ENCODE results near the gene CSNK1G1.

Gene CSNK1G1

GRCh38 chr15:64205202-64205601, 150.8 kb downstream of the CSNK1G1 start:
- no peak for DNase-seq (ENCODE audit: low read depth)
- no peak overlapping the region for H3K4me3 ChIP-seq (ENCODE audit: low read depth, low read length)
- TF ChIP-seq, protein P1, sequence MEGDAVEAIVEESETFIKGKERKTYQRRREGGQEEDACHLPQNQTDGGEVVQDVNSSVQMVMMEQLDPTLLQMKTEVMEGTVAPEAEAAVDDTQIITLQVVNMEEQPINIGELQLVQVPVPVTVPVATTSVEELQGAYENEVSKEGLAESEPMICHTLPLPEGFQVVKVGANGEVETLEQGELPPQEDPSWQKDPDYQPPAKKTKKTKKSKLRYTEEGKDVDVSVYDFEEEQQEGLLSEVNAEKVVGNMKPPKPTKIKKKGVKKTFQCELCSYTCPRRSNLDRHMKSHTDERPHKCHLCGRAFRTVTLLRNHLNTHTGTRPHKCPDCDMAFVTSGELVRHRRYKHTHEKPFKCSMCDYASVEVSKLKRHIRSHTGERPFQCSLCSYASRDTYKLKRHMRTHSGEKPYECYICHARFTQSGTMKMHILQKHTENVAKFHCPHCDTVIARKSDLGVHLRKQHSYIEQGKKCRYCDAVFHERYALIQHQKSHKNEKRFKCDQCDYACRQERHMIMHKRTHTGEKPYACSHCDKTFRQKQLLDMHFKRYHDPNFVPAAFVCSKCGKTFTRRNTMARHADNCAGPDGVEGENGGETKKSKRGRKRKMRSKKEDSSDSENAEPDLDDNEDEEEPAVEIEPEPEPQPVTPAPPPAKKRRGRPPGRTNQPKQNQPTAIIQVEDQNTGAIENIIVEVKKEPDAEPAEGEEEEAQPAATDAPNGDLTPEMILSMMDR (IDR thresholded peaks at IDR 0.05; ENCODE audit: insufficient read depth, low read depth, low read length, missing control alignments), result no peak

DNA sequence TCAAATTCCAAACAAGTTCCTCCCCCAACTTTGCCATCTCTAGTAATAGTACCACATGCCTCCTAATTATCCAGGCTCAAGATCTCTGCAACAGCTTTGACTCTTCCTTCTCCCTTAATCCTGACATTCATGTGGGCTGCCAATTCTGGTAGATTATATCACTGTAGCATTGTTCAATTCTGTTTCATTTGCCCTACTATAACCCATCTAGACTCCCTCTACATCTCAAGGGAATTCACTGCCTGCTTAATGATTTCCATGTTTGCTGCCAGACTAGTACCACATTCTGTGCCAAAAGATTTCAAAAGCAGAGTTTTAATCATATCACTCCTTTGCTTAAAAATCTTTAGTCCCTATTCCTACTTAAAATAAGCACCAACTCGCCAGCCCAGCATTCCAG, 158.5 kb downstream of the CSNK1G1 start:
- no peak for DNase-seq (ENCODE audit: low read depth)
- no peak overlapping the region for H3K4me3 ChIP-seq (ENCODE audit: low read depth, low read length)
- TF ChIP-seq, protein P1 (IDR thresholded peaks at IDR 0.05; ENCODE audit: insufficient read depth, low read depth, low read length, missing control alignments), result no peak

- DNase-seq (ENCODE audit: low read depth), result no peak
- no peak overlapping the region for H3K4me3 ChIP-seq (ENCODE audit: low read depth, low read length)
- TF ChIP-seq, protein P1 (IDR thresholded peaks at IDR 0.05; ENCODE audit: insufficient read depth, low read depth, low read length, missing control alignments), result no peak
These were observed 162.0 kb downstream of the CSNK1G1 start for GRCh38 chr15:64193971-64194370.

GRCh38 chr15:64191971-64192830, 163.8 kb downstream of the CSNK1G1 start:
- TF ChIP-seq, protein P1 (IDR thresholded peaks at IDR 0.05; ENCODE audit: insufficient read depth, low read depth, low read length, missing control alignments), result no peak
- H3K4me3 ChIP-seq (ENCODE audit: low read depth, low read length), result no peak overlapping the region
- DNase-seq (ENCODE audit: low read depth), result no peak

- H3K4me3 ChIP-seq (ENCODE audit: low read depth, low read length), result no peak overlapping the region
- TF ChIP-seq, protein P1 (IDR thresholded peaks at IDR 0.05; ENCODE audit: insufficient read depth, low read depth, low read length, missing control alignments), result no peak
- DNase-seq (ENCODE audit: low read depth), result no peak
These were observed 168.4 kb downstream of the CSNK1G1 start for GRCh38 chr15:64187396-64188191.

DNA sequence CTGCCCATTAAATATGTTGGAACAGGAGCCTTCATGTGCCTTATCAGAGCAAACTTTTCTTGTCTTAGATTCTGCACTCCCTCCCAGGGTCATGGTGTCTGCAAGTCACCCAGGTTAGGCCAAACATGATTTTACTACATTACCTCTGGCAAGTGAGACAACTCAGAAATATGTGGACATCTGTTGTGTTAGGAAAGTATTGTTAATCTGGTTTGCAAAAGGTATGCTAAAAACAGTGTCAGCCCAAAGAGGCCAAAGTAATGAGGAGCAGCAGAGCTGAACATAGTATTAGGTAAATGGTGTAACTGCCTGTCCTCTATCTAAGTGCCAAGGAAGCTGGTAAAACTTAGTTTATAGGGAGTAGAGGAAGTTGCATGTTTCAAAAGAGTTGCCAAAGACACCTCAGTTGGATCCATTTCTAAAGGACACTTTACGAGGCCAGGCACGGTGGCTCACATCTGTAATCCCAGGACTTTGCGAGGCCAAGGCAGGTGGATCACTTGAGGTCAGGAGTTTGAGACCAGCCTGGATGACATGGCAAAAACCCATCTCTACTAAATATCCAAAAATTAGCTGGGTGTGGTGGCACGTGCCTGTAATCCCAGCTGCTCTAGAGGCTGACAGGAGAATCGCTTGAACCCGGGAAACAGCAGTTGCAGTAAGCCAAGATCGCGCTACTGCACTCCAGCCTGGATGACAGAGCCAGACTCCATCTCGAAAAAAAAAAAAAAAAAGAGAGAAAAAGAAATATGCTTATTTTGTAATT, 170.6 kb downstream of the CSNK1G1 start:
- no peak for DNase-seq (ENCODE audit: low read depth)
- TF ChIP-seq, protein P1 (IDR thresholded peaks at IDR 0.05; ENCODE audit: insufficient read depth, low read depth, low read length, missing control alignments), result no peak
- H3K4me3 ChIP-seq (ENCODE audit: low read depth, low read length), result no peak overlapping the region

Data from GM12865 (cell line).